Measurements from ENCODE around the gene ATP2A3.

- TF ChIP-seq, protein P1, sequence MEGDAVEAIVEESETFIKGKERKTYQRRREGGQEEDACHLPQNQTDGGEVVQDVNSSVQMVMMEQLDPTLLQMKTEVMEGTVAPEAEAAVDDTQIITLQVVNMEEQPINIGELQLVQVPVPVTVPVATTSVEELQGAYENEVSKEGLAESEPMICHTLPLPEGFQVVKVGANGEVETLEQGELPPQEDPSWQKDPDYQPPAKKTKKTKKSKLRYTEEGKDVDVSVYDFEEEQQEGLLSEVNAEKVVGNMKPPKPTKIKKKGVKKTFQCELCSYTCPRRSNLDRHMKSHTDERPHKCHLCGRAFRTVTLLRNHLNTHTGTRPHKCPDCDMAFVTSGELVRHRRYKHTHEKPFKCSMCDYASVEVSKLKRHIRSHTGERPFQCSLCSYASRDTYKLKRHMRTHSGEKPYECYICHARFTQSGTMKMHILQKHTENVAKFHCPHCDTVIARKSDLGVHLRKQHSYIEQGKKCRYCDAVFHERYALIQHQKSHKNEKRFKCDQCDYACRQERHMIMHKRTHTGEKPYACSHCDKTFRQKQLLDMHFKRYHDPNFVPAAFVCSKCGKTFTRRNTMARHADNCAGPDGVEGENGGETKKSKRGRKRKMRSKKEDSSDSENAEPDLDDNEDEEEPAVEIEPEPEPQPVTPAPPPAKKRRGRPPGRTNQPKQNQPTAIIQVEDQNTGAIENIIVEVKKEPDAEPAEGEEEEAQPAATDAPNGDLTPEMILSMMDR (IDR thresholded peaks at IDR 0.05) = no peak
- TF ChIP-seq EZH2 (IDR thresholded peaks at IDR 0.05; ENCODE audit: borderline replicate concordance, insufficient read depth, low read depth, low read length, poor library complexity, severe bottlenecking) = no peak
Observed at GRCh38 chr17:4006165-4006589, 41.9 kb upstream of the ATP2A3 start.
